Fibroblast of mammary gland (primary cell): Measurements from ENCODE around the gene TJAP1.

ENCODE experiments used
- DNase-seq: peaks from one replicate; pipeline ENCODE4 v3.0.0-alpha.2; 2010; ENCODE audit warnings: low read depth
- H3K4me3 ChIP-seq: 2 replicates; pipeline ENCODE4 v1.5.1; 2011; ENCODE audit warnings: low read depth, mild to moderate bottlenecking, low read length, moderate library complexity; ENCODE audit not compliant: control insufficient read depth
- CTCF ChIP-seq: conservative IDR thresholded peaks from 2 replicates; pipeline ENCODE4 v1.5.1; 2011; ENCODE audit warnings: low read depth, low read length, inconsistent platforms; ENCODE audit not compliant: control insufficient read depth, insufficient read depth

Gene TJAP1

DNA sequence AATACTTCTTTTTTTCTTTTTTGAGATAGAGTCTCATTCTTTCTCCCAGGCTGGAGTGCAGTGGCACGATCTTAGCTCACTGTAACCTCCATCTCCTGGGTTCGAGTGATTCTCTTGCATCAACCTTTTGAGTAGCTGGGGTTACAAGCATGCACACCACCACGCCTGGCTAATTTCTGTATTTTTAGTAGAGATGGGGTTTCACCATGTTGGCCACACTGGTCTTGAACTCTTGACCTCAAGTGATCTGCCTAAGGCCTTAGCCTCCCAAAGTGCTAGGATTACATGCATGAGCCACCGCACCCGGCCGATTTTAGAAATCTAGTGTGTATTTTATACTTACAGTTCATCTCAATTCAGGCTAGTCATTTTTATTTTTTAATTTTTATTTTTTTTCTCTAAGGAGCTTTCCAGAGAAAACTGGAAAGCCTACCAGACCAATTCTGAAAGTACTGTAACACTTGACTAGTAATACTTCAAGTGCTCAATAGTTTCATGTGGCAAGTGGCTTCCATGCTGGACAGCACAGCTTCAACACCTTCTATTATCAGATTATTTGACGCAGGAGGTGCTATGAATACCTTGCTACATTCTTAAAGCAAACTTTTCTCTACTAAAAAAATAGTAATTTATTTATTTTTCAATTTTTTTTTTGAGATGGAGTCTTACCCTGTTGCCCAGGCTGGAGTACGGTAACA is 64.6 kb downstream of the TJAP1 start:
- no peak for TF ChIP-seq CTCF
- H3K4me3 ChIP-seq, result no peak overlapping the region
- no peak for DNase-seq

DNA sequence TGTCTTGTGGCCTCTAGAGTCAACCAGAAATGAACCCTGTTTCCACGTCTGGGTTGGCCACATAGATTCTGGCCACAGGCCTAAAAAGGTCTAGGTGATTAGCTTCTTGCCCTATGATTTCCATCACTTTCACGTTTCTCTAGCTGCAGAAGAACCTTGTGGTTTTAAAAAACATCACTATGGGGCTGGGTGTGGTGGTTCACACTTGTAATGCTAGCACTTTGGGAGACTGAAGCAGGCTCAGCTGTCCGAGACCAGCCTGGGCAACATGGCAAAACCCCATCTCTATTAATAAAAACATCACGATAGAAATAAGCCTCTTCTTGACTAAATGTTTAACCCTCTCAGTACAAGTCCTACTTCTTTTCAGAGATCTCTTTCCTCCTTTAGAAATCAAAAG is 67.1 kb downstream of the TJAP1 start:
- TF ChIP-seq CTCF, result no peak
- no peak overlapping the region for H3K4me3 ChIP-seq
- DNase-seq, result no peak

DNA sequence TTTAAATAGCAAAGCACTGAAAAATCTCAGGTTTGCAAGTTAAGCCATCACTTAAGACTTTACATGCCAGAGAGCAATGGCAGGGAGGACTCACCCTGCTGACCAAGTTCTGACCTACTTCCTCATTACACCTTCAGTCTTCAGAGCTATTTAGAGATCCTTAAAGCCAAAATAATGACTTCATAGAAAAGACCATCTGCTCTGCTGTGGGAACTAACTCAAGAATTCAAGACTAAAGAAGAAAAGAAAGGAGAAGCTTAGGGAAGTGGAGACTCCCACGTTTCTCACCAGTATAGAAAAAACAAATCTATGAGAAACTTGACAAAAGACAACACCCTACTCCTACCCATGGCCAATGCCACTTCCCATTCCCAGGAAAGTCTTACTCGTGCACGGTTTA is 69.9 kb downstream of the TJAP1 start:
- no peak for TF ChIP-seq CTCF
- H3K4me3 ChIP-seq, result no peak overlapping the region
- DNase-seq, result no peak
